GM18868 (cell line): ENCODE results near the gene NFIL3.
"Not testable (repeated sequence)": the region's sequence is repeated elsewhere in the genome, so short reads cannot be mapped to it uniquely, and the experiment has no call there.

Experiments used
- ATAC-seq: cut with Tn5 transposase; IDR thresholded peaks from one replicate; pipeline ENCODE4 v1.9.1; 2021; ENCODE audit warnings: mild to moderate bottlenecking, moderate library complexity; ENCODE audit not compliant: unreplicated experiment

The NFIL3 gene, protein sequence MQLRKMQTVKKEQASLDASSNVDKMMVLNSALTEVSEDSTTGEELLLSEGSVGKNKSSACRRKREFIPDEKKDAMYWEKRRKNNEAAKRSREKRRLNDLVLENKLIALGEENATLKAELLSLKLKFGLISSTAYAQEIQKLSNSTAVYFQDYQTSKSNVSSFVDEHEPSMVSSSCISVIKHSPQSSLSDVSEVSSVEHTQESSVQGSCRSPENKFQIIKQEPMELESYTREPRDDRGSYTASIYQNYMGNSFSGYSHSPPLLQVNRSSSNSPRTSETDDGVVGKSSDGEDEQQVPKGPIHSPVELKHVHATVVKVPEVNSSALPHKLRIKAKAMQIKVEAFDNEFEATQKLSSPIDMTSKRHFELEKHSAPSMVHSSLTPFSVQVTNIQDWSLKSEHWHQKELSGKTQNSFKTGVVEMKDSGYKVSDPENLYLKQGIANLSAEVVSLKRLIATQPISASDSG

GRCh38 chr9:91423785-91424402, at the start of gene NFIL3:
Gene NFIL3, minus strand, starts transcription at chr9:91423832. Its CDS starts 13,098 bp downstream, at chr9:91410734.
- ATAC-seq = peak; percentile 87

GRCh38 chr9:91471524-91471923, 47.9 kb upstream of the NFIL3 start:
- not testable (repeated sequence) for ATAC-seq

- ATAC-seq = no peak
Observed at GRCh38 chr9:91465420-91465819, 41.8 kb upstream of the NFIL3 start.

DNA sequence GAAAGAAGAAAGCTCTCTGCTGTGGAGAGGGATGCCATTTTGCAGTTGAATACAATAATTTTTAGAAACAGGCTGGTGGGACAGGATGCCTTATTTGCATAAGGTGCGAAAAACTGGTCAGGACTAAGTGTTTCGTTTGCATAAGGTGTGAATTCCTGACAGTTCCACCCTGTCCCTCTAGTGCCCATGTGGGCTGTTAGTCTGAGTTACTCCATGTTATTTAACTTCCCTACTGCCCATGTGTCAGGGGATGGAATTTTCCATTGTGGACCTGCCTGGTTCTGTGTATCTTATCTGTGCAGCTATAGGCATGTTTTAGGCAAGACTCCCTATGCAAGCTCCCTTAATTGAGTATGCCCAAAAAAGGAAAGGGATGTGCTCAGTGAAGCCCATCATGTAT, 35.3 kb upstream of the NFIL3 start:
- ATAC-seq = no peak

DNA sequence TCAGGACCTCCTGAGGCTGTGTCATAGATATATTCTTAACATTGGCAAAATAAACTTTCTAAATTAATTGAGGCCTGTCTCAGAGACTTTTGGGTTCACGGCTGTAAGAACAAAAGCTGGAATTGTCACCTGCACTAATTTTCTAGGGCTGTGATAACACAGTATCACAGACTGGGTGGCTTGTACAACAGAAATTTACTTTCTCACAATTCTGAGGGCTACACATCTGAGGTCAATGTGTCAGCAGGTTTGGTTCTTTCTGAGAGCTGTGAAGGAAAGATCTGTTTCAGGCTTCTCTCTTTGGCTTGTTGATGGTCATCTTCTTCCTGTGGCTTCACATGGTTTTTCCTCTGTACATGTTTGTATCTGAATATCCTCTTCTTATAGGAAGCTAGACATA, 29.2 kb upstream of the NFIL3 start:
- ATAC-seq = no peak

DNA sequence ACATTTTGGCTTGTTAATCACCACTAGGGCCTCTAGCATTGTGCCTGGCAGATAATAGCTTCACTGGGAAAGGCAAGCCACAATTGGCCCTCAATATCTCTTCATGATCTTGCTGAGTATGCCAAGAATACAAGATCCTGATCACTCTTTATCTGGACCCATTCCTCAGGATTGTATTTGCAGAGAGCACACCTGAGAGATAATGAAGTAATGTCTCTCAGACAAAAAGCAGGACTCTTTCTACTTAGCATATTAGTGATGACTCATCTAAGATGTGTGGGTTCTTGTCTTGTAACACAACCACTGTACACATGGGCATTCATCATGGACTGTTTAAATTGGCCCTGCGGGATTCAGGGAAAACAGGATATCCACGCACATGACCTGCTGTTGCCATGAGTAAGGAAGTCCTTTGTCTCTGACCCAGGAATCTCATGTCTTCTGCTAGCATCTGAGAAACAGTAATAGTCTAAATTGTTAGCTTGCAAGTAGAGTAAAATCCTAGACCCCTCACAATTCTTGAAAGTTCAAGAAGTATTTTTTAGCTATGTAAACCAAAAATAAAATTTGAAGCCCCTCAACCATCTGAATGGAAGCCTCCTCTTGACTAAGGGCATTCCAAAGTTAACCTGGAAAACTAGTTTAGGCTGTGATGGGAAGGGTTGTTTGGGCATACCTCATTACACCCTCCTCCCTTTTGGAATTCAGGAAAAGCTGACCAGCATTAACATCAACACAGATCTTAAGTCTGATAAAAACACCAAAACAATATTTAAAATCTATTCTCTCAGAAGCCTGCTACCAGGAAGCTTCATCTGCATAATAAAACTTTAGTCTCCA, 28.0 kb upstream of the NFIL3 start:
- ATAC-seq = no peak

- no peak for ATAC-seq
Observed at GRCh38 chr9:91445135-91445534, 21.5 kb upstream of the NFIL3 start.

GRCh38 chr9:91443994-91444392, 20.4 kb upstream of the NFIL3 start:
- ATAC-seq = no peak

- no peak for ATAC-seq
Observed at GRCh38 chr9:91443321-91443993, 19.8 kb upstream of the NFIL3 start.

DNA sequence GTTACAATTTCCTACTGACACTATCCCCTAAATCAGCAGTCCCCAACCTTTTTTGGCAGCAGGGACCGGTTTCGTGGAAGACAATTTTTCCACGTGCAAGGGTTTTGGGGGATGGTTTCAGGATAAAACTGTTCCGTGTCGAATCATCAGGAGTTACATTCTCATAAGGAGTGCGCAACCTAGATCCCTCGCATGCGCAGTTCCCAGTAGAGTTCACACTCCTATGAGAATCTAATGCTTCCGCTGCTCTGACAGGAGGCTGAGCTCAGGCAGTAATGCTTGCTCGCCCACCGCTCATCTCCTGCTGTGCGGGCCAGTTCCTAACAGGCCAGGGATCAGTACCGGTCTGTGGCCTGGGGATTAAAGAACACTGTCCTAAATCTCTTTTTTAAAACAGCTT, 13.2 kb upstream of the NFIL3 start:
- ATAC-seq = no peak

DNA sequence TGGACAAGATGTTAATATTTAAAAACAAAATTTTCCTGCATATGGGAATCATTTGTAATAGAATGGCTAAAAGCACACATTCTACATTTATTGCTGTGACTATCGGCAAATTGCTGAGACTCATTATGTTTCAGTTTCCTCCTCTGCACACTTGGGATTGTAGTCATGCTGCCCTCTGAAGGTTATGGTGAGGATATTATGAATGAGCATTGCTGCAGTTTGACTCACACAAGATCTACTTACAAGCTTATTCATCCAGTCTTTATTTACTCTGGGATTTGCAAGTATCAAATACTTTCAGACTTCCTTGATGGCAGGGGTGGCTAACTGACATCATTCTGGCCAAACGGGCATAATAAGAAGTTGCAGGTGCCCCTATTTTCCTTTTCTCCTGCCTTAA, 9.5 kb upstream of the NFIL3 start:
- ATAC-seq = no peak

DNA sequence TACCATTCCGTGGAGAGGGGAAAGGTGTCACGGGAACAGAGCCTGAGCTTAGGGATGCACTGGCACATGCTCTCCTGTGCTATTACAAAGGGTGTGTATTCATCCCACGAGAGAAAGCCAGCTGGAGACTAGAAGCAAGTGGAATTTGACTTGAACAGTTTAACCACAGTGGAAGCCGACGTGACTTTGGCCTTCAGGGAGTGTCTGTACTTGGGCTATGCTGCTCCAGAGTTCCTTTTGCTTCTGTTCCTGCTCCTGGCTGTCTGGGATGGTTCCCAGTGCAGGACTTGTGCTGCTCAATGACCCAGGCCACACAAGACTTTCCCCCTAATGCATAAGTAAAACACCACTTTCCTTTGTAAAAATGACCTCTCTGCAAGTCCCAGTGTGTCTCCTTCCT, 7.9 kb upstream of the NFIL3 start:
- no peak for ATAC-seq

GRCh38 chr9:91429501-91429900, 5.9 kb upstream of the NFIL3 start:
- ATAC-seq = no peak

- ATAC-seq = no peak
Observed at GRCh38 chr9:91428927-91429351, 5.3 kb upstream of the NFIL3 start.

GRCh38 chr9:91428436-91428835, 4.8 kb upstream of the NFIL3 start:
- ATAC-seq = no peak

GRCh38 chr9:91427873-91428272, 4.2 kb upstream of the NFIL3 start:
- no peak for ATAC-seq

GRCh38 chr9:91426123-91426745, 2.6 kb upstream of the NFIL3 start:
- ATAC-seq = no peak

- no peak for ATAC-seq
Observed at GRCh38 chr9:91425271-91425670, 1.6 kb upstream of the NFIL3 start.

GRCh38 chr9:91424403-91425176, 958 bp upstream of the NFIL3 start:
- peak; percentile 11 for ATAC-seq
